Pons (tissue), 1 donor: ENCODE results near the gene DGKZ.
"Not testable (repeated sequence)": the region's sequence is repeated elsewhere in the genome, so short reads cannot be mapped to it uniquely, and the experiment has no call there.

Experiments
- DNase-seq: peaks from one replicate; pipeline ENCODE4 v3.0.0-alpha.2; 2016; ENCODE audit warnings: low spot score

Gene DGKZ

GRCh38 chr11:46367244-46367915 lies 20.1 kb downstream of the DGKZ start:
- no peak for DNase-seq

GRCh38 chr11:46367916-46368267 lies 20.6 kb downstream of the DGKZ start:
- no peak for DNase-seq

GRCh38 chr11:46369458-46370152 lies 22.3 kb downstream of the DGKZ start:
- no peak for DNase-seq

- no peak for DNase-seq
Observed at GRCh38 chr11:46370253-46370652, 23.0 kb downstream of the DGKZ start.

GRCh38 chr11:46371262-46371661 lies 24.0 kb downstream of the DGKZ start:
- DNase-seq, result not testable (repeated sequence)

- no peak for DNase-seq
Observed at GRCh38 chr11:46372086-46372485, 24.8 kb downstream of the DGKZ start.

- DNase-seq, result not testable (repeated sequence)
Observed at GRCh38 chr11:46372501-46372900, 25.2 kb downstream of the DGKZ start.

GRCh38 chr11:46373787-46374740 lies 26.8 kb downstream of the DGKZ start:
- no peak for DNase-seq

GRCh38 chr11:46374815-46375214 lies 27.6 kb downstream of the DGKZ start:
- no peak for DNase-seq

- DNase-seq, result no peak
Observed at GRCh38 chr11:46375392-46376101, 28.3 kb downstream of the DGKZ start.

- DNase-seq, result no peak
Observed at GRCh38 chr11:46376258-46377050, 29.2 kb downstream of the DGKZ start.

GRCh38 chr11:46377290-46377689 lies 30.0 kb downstream of the DGKZ start:
- DNase-seq, result no peak

GRCh38 chr11:46377831-46378230 lies 30.6 kb downstream of the DGKZ start:
- DNase-seq, result no peak

GRCh38 chr11:46378296-46378695 lies 31.0 kb downstream of the DGKZ start:
- DNase-seq, result no peak

GRCh38 chr11:46378811-46379481 lies 31.7 kb downstream of the DGKZ start:
- DNase-seq, result no peak

GRCh38 chr11:46379482-46380293 lies 32.4 kb downstream of the DGKZ start:
- DNase-seq, result not testable (repeated sequence)

- DNase-seq, result no peak
Observed at GRCh38 chr11:46380340-46381047, 33.2 kb downstream of the DGKZ start.

GRCh38 chr11:46381048-46381818 lies 34.0 kb downstream of the DGKZ start, which contains the start of gene MDK:
Gene MDK, plus strand, starts transcription at chr11:46381669. Its CDS starts 389 bp downstream, at chr11:46382058.
- DNase-seq, result no peak
